Tongue (tissue), 2 donors: ENCODE measurements around the gene FA2H. TPM values are rescaled to one million over a fixed set of nuclear protein-coding genes. Genes with fewer than 3 reads are reported as not detected.
"Not testable (repeated sequence)": the region's sequence is repeated elsewhere in the genome, so short reads cannot be mapped to it uniquely, and the experiment has no call there.

Source experiments
- DNase-seq: peaks from one replicate; pipeline ENCODE4 v3.0.0-alpha.2; 2015
- total RNA-seq: library from RNA; depleted of rRNA; stranded (reverse); fragments of >200 nt; gene quantifications from one replicate; pipeline ENCODE4 v1.2.3, GENCODE V29; 2014

FA2H gene, protein sequence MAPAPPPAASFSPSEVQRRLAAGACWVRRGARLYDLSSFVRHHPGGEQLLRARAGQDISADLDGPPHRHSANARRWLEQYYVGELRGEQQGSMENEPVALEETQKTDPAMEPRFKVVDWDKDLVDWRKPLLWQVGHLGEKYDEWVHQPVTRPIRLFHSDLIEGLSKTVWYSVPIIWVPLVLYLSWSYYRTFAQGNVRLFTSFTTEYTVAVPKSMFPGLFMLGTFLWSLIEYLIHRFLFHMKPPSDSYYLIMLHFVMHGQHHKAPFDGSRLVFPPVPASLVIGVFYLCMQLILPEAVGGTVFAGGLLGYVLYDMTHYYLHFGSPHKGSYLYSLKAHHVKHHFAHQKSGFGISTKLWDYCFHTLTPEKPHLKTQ
- 0.41 TPM for total RNA-seq

DNA sequence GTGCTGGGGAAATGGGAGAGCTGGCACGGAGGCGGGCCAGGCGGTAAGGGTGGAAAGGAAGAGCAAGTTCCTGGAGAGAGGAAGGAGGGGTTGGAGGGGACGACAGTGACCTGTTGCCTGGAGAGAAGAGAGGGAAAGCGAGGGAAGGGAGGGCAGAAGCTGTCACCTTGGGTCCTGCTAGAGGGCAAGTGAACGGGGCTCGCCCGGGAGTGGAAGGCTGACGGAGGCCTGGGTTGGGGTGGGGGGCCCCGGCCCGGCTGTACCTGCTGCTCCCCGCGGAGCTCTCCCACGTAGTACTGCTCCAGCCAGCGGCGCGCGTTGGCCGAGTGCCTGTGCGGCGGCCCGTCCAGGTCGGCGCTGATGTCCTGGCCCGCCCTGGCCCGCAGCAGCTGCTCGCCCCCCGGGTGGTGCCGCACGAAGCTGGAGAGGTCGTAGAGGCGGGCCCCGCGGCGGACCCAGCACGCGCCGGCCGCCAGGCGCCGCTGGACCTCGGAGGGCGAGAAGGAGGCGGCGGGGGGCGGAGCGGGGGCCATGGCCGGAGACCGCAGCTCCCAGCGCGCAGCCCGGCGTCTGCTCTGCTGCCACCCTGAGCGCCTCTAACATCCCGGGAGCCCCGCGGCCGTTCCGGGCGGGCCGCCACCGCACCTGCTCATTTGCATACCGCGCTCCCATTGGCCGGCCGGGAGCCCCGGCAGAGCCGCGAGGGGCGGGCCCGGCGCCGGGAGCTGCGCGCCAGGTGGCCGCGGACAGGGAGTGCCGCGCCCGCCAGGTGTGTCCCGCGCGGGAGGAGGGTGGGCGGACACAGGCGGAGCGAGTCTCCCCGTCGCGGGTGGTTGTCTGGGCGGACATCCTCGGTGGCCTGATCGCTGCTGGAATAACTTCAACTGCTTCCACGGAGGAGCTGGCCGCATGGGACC lies at the start of gene FA2H:
Gene FA2H (minus strand): TSS at position 598 of the 917 bp plus-strand sequence. CDS start 65 bp downstream, at position 533.
- peak; percentile 81 for DNase-seq

- no peak for DNase-seq
Observed at GRCh38 chr16:74817851-74818250, 43.2 kb upstream of the FA2H start.

GRCh38 chr16:74813109-74813641 lies 38.6 kb upstream of the FA2H start:
- DNase-seq, result peak; percentile 75

- DNase-seq, result peak; percentile 5
Observed at GRCh38 chr16:74811911-74812310, 37.3 kb upstream of the FA2H start.

DNA sequence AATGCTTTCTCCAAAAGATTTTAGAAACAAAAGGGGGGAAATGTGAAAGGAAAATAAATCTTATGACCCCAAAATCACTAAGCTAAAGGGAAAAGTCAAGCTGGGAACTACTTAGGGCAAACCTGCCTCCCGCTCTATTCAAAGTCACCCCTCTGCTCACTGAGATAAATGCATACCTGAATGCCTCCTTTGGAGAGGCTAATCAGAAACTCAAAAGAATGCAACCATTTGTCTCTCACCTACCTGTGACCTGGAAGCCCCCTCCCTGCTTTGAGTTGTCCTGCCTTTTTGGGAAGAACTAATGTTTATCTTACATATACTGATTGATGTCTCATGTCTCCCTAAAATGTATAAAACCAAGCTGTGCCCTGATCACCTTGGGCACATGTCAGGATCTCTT lies 36.6 kb upstream of the FA2H start:
- not testable (repeated sequence) for DNase-seq

DNA sequence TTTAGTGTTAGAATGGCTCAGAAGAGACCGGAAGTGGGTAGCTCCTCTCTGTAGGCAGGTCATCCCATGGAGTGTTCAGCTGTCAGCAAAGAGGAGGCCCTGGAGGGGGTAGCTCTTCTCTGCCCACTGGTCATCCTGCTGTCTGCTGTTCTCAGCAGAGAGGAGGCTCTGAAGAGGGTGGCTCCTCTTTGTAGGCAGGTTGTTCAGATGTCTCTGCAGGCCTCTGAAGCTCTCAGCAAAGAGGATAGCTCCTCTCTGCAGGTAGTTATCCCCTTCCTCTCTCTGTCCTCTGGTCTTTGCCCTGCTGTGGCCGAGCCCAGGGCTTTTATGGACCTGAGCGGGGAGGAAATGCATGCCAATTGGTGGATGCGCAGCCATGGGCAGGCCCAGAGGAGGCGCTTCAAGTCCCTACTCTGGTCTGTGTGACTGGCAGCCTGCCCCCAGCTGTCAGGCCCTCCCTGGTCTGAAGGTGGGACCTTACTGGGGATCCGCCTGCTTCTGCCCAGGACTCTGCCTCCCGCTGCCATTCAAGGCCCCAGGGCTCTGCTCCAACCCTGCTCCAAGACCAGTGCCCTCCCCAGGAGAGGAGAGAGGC lies 32.5 kb upstream of the FA2H start:
- DNase-seq, result no peak

DNA sequence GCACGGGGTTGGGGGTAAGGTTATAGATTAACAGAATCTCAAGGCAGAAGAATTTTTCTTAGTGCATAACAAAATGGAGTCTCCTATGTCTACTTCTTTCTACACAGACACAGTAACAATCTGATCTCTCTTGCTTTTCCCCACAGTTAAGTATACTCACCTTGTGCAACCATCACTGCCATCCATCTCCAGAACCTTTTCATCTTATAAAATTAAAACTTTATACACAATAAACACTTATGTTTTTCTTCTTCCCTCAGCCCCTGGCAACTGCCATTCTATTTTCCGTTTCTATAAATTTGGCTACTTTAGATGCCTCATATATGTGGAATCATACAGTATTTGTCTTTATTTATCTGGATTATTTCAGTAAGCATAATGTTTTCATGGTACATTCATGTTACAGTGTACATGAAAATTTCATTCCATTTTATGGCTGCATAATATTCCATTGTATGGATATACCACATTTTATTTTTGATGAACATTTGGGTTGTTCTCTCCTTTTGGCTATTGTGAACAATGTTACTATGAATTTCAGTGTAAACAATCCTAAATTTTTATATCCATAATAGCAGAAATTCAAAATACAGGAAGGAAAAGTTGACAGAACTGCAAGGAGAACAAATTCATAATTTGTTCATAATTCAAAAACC lies 25.7 kb upstream of the FA2H start:
- no peak for DNase-seq

GRCh38 chr16:74797414-74797813 lies 22.8 kb upstream of the FA2H start:
- DNase-seq, result no peak

DNA sequence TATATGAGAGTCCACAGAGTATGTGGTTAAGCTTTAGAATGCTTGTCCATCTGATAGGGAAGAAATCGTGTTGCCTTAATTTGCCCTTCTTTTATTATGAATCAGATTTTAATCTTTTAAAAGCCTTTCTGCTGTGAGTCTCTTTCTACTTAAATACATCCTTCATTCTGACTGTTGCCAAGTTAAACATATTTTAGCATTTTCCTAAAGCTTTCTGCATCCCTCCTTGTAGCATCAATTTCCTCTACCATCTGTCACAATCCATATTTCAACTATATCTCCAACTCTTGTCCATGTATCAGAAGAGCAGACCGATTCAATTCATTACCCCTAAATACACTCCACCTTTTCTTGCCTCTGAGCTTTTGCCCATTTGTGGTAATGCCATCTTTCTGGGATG lies 20.5 kb upstream of the FA2H start:
- no peak for DNase-seq

- no peak for DNase-seq
Observed at GRCh38 chr16:74794668-74795067, 20.0 kb upstream of the FA2H start.

DNA sequence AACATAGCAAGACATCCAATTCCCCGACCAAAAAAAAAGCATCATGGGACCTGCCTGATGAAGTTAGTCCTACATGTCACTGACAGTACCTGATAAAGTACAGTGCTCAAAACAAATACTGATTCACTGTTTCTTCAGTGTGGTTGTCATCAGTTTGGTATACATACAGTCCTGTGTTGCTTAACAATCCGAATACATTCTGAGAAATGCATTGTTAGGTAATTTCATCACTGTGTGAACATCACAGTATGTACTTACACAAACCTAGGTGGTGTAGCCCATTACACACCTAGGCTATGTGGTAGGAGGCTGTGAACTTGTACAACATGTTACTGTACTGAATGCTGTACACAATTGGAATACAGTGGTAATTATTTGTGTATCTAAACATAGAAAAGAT lies 19.0 kb upstream of the FA2H start:
- no peak for DNase-seq

- no peak for DNase-seq
Observed at GRCh38 chr16:74792225-74792624, 17.6 kb upstream of the FA2H start.

DNA sequence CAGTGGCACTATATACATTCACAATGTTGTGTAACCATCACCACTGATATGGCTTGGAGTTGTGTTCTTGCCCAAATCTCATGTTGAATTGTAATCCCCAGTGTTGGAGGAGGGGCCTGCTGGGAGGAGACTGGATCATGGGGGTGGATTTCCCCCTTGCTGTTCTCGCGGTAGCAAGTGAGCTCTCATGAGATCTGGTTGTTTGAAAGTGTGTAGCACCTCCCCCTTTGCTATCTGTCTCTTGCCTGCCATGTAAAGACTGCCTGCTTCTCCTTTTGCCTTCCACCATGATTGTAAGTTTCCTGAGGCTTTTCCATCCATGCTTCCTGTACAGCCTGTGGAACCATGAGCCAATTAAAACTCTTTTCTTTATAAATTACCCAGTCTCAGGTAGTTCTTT lies 17.1 kb upstream of the FA2H start:
- not testable (repeated sequence) for DNase-seq

- no peak for DNase-seq
Observed at GRCh38 chr16:74788108-74788507, 13.5 kb upstream of the FA2H start.

DNA sequence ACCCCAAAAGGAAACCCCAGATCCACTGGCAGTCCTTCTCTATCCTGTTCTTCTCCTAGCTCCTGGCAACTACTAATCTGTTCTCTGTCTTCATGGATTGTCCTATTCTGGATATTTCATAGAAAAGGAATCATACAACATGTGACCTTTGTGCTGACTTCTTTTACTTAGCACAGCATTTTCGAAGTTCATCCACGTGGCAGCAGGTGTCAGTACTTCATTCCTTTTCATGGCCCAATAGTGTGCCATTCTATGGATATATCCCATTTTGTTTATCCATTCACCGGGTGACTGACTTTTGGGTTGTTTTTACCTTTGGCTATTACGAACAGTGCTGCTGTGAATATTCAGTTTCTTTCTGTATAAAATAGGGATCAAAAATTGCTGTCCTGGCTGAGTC lies 10.4 kb upstream of the FA2H start:
- DNase-seq, result no peak

DNA sequence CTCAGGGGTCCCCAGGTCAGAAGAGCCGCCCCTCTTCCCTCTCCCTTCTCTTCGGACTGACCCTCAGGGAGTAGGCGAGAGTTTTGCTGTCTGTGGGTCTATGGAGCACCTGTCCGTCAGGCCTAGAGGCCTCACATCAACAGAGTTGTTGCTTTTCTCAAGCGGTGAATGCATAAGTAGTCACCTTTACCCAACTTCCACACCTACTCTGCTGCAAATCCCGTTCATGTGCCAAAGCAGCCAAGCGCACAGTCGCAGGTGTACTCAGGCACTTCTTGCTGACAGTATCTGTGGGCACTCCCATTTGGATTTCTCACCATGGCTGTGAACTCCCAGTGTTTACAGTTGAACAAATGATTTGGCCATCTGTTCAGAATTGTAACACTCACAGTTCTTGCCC lies 4.0 kb upstream of the FA2H start:
- no peak for DNase-seq

- DNase-seq, result no peak
Observed at GRCh38 chr16:74776926-74777325, 2.3 kb upstream of the FA2H start.

DNA sequence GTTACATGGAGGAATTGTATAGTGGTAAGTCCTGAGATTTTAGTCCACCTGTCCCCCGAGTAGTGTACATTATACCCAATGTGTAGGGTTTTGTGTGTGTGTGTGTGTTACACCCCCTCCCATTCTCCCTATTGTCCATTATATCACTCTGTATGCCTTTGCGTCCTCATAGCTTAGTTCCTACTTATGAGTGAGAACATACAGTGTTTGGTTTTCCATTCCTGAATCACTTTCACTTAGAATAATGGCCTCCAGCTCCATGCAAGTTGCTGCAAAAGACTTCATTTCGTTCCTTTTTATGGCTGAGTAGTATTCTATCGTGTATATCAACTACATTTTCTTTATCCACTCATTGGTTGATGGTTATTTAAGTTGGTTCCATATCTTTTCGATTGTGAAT lies 635 bp upstream of the FA2H start:
- DNase-seq, result no peak

DNA sequence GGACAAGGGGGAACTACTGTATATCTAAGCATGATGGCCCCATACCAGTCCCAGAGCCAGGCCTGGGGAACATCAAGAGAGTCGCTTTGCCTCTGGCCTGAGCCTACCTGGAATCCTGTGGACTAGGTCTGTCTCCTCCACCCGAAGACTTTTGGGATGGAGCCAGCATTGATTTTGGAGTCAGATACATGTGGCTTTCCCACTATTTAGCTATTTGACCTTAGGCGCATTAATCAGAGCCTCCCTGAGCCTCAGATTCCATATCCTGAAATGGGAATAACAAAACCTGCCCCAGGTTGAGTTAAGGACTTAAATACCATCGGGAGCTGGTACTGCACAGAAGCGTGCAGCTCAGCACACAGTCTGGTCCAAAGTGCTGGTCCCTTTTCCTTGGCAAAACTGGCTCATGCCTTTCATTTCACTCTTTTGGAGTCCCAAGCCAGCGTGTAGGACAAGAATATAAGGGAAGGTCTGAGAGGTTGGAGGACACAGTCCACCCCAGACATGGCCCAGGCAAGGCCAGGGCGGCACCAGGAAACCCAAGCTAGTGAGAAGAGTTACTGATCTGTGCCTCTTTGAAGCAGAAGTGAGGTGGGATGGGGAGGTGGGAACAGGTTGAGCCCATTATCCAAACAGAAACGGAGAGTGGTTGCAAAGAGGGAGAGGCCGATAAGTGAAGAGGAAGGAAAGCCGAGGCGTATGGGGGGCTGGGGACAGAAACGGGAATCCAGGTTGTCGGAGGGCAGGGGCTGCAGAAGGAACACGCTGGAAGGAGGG lies 986 bp downstream of the FA2H start:
- no peak for DNase-seq

DNA sequence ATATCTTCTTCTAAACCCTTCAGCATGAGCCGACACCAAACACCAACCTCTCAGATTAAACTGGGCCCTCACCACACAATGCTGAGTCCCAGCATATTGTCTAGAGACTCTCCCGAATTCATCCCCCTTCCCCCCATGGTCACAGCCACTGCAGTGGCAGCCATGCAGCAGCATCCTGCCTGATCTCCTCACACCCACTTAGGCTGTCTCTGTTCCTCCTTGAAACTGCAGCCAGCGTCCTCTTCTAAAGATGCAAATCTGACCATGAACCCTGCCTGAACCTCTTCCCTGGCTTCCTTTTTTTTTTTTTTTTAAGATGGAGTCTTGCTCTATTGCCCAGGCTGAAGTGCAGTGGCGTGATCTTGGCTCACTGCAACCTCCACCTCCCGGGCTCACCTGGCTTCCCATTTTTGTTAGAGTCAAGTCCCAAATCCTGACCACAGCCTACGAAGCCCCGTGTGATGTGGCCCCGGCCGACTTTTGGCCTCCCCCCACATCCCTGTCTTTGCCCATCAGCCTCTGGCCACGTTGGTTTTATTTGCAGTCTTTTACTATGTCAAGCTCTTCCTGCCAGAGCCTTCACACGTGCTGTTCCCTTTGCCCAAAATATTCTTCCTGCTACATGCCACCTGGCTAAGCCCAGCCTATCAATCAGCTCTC lies 2.8 kb downstream of the FA2H start:
- no peak for DNase-seq
